Jurkat, Clone E6-1 (cell line): Measurements from ENCODE around the gene C3orf62.
"Not testable (repeated sequence)": the region's sequence is repeated elsewhere in the genome, so short reads cannot be mapped to it uniquely, and the experiment has no call there.

Experiments
- DNase-seq: peaks from one replicate; pipeline ENCODE4 v3.0.0-alpha.2; 2011; ENCODE audit warnings: low read depth, low spot score
- H3K4me3 ChIP-seq: 2 replicates; pipeline ENCODE4 v1.5.1; 2011; ENCODE audit warnings: mild to moderate bottlenecking, low read length, control low read depth, moderate library complexity

The C3orf62 gene

GRCh38 chr3:49271047-49271446 is 6.0 kb downstream of the C3orf62 start:
- DNase-seq: no peak
- no peak overlapping the region for H3K4me3 ChIP-seq

- DNase-seq: no peak
- no peak overlapping the region for H3K4me3 ChIP-seq
Observed at GRCh38 chr3:49270156-49270500, 6.9 kb downstream of the C3orf62 start.

GRCh38 chr3:49269443-49270155 is 7.4 kb downstream of the C3orf62 start:
- no peak overlapping the region for H3K4me3 ChIP-seq
- DNase-seq: no peak

- no peak overlapping the region for H3K4me3 ChIP-seq
- DNase-seq: no peak
Observed at GRCh38 chr3:49266410-49267095, 10.5 kb downstream of the C3orf62 start.

- DNase-seq: no peak
Observed at GRCh38 chr3:49265661-49266386, 11.2 kb downstream of the C3orf62 start.

GRCh38 chr3:49263159-49263889 is 13.7 kb downstream of the C3orf62 start:
- DNase-seq: no peak
- no peak overlapping the region for H3K4me3 ChIP-seq

More at GRCh38 chr3:49265661-49266386, 11.2 kb downstream of the C3orf62 start:
- H3K4me3 ChIP-seq: no peak overlapping the region

- no peak for DNase-seq
- no peak overlapping the region for H3K4me3 ChIP-seq
Observed at GRCh38 chr3:49260806-49261324, 16.2 kb downstream of the C3orf62 start.

GRCh38 chr3:49257187-49257586 is 19.8 kb downstream of the C3orf62 start:
- H3K4me3 ChIP-seq: no peak overlapping the region
- no peak for DNase-seq

- no peak for DNase-seq
- H3K4me3 ChIP-seq: no peak overlapping the region
Observed at GRCh38 chr3:49255718-49256511, 21.1 kb downstream of the C3orf62 start.

- no peak overlapping the region for H3K4me3 ChIP-seq
- DNase-seq: peak; percentile 58
Observed at GRCh38 chr3:49255112-49255511, 21.9 kb downstream of the C3orf62 start.

- no peak for DNase-seq
- H3K4me3 ChIP-seq: no peak overlapping the region
Observed at GRCh38 chr3:49253512-49253911, 23.5 kb downstream of the C3orf62 start.

- no peak for DNase-seq
Observed at GRCh38 chr3:49248840-49249227, 28.2 kb downstream of the C3orf62 start.

GRCh38 chr3:49244581-49245205 is 32.3 kb downstream of the C3orf62 start:
- H3K4me3 ChIP-seq: no peak overlapping the region
- no peak for DNase-seq

More at GRCh38 chr3:49248840-49249227, 28.2 kb downstream of the C3orf62 start:
- H3K4me3 ChIP-seq: no peak overlapping the region

GRCh38 chr3:49240091-49240490 is 36.9 kb downstream of the C3orf62 start:
- not testable (repeated sequence) for DNase-seq, H3K4me3 ChIP-seq

GRCh38 chr3:49238274-49239127 is 38.5 kb downstream of the C3orf62 start:
- H3K4me3 ChIP-seq: no peak overlapping the region
- DNase-seq: peak; percentile 18

GRCh38 chr3:49237344-49237743 is 39.7 kb downstream of the C3orf62 start:
- no peak for DNase-seq
- H3K4me3 ChIP-seq: no peak overlapping the region

GRCh38 chr3:49236226-49236625 is 40.8 kb downstream of the C3orf62 start:
- H3K4me3 ChIP-seq: no peak overlapping the region
- DNase-seq: no peak
